AG04449 (cell line): Measurements from ENCODE around the gene CFAP74.

ENCODE experiments used
- CTCF ChIA-PET: fragments of 350-600 bp; formaldehyde crosslinking; extraction: SDS; loops from one replicate; lab custom pipeline; 2021; ENCODE audit warnings: antibody characterized with exemption; lab: Yijun Ruan, JAX
- POLR2A ChIA-PET: fragments of 400-600, 350-600 bp; formaldehyde crosslinking; extraction: SDS; loops from one replicate; lab custom pipeline; 2020; ENCODE audit warnings: antibody characterized with exemption, inconsistent platforms; lab: Yijun Ruan, JAX
- DNase-seq: peaks from one replicate; pipeline ENCODE4 v3.0.0-alpha.2; 2010; ENCODE audit warnings: low read depth, low spot score
- H3K4me3 ChIP-seq: 2 replicates; pipeline ENCODE4 v1.5.1; 2011; ENCODE audit warnings: low read depth, mild to moderate bottlenecking, control low read depth, low read length
- CTCF ChIP-seq: IDR thresholded peaks from one replicate; pipeline ENCODE4 v1.5.1; 2011; ENCODE audit warnings: mild to moderate bottlenecking, moderate library complexity, low read length, control low read depth, inconsistent platforms; ENCODE audit not compliant: insufficient read depth; ENCODE audit errors: missing control alignments

Gene CFAP74

GRCh38 chr1:1921901-1922701 is 81.5 kb downstream of the CFAP74 start:
- ChIA-PET POLR2A (no interaction called here), CTCF (interaction anchor here (1.2 kb wide), 1 partner anchor 123 kb away, joined by 3 read pairs; no protein-coding TSS in a partner anchor)
- TF ChIP-seq CTCF: no peak
- no peak for DNase-seq
- no peak overlapping the region for H3K4me3 ChIP-seq

- no peak overlapping the region for H3K4me3 ChIP-seq
- DNase-seq: no peak
- ChIA-PET CTCF (interaction anchor here (1.2 kb wide), 1 partner anchor 124 kb away, joined by 3 read pairs; no protein-coding TSS in a partner anchor), POLR2A (no interaction called here)
- TF ChIP-seq CTCF: no peak
Observed at GRCh38 chr1:1921459-1921862, 82.1 kb downstream of the CFAP74 start.

- ChIA-PET POLR2A (no interaction called here), CTCF (interaction anchor here (1.2 to 1.3 kb wide), 2 partner anchors 12 to 124 kb away, joined by 3 to 4 read pairs; no protein-coding TSS in a partner anchor)
- no peak overlapping the region for H3K4me3 ChIP-seq
- DNase-seq: no peak
- TF ChIP-seq CTCF: no peak
Observed at GRCh38 chr1:1920608-1921458, 82.8 kb downstream of the CFAP74 start.

GRCh38 chr1:1920057-1920607 is 83.5 kb downstream of the CFAP74 start:
- H3K4me3 ChIP-seq: no peak overlapping the region
- TF ChIP-seq CTCF: no peak
- ChIA-PET CTCF (interaction anchor here (1.3 kb wide), 1 partner anchor 12 kb away, joined by 4 read pairs; no protein-coding TSS in a partner anchor), POLR2A (no interaction called here)
- no peak for DNase-seq

GRCh38 chr1:1919304-1920056 is 84.1 kb downstream of the CFAP74 start:
- peak; percentile 42 for DNase-seq
- peak overlapping the region; percentile 54 for H3K4me3 ChIP-seq
- no peak for TF ChIP-seq CTCF
- ChIA-PET POLR2A (no interaction called here), CTCF (interaction anchor here (1.3 kb wide), 1 partner anchor 11 kb away, joined by 4 read pairs; no protein-coding TSS in a partner anchor)
